Nephron (organoid): ENCODE data around the gene GPR26.
"Not testable (repeated sequence)": the region's sequence is repeated elsewhere in the genome, so short reads cannot be mapped to it uniquely, and the experiment has no call there.

Experiments used
- H3K27ac Mint-ChIP-seq, 3 experiments: 2 replicates each; pipeline ENCODE4 v1.8.0; 2020; ENCODE audit warnings: mixed read lengths in 3 of 3, mild to moderate bottlenecking in 2 of 3, moderate library complexity in 1 of 3
- H3K27me3 Mint-ChIP-seq: 2 replicates; pipeline ENCODE4 v1.8.0; 2021; ENCODE audit warnings: low read depth, mild to moderate bottlenecking, moderate library complexity, mixed read lengths
- H3K36me3 Mint-ChIP-seq: 2 replicates; pipeline ENCODE4 v1.8.0; 2020; ENCODE audit warnings: low read depth, mixed read lengths
- H3K4me1 Mint-ChIP-seq: 2 replicates; pipeline ENCODE4 v1.8.0; 2020; ENCODE audit warnings: mixed read lengths
- H3K4me3 Mint-ChIP-seq, 3 experiments: 2 replicates each; pipeline ENCODE4 v1.8.0; 2020; ENCODE audit warnings: mild to moderate bottlenecking in 3 of 3, mixed read lengths in 3 of 3, moderate library complexity in 2 of 3
- H3K9me3 Mint-ChIP-seq: 2 replicates; pipeline ENCODE4 v1.8.0; 2020; ENCODE audit warnings: mixed read lengths
- TF ChIP-seq, protein P1 (sequence below), 3 experiments: fragments of 200-600 bp; sonication (generic); IDR thresholded peaks; one replicate each; pipeline ENCODE4 v1.5.0; 2021; ENCODE audit warnings: antibody characterized with exemption in 3 of 3; ENCODE audit not compliant: unreplicated experiment in 3 of 3

Gene GPR26

DNA sequence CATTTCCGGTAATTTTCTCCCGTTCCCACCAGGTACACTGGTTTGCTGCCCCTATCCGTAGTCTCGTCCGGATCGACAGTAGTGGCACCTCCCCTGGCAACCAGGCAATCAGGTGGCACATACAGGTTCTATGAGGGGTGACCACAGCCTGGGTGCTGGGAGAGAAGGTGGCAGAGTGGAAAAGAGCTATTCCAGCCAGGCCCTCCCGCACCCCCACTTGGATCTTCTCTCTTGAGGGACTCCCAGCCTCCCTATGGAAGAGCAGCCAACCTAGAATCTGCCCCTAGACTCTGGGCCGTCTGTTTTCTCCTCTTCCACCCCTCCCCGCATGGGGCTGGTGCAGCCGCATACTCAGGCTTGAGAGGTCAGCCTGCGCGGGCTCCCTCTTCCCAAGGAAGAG is 58.6 kb downstream of the GPR26 start:
- Mint-ChIP-seq H3K27ac (no peak overlapping the region), H3K9me3 (no peaks in the 10 kb centered on the region), H3K27me3 (peaks cover 42% of the 10 kb centered on the region), H3K36me3 (no peaks in the 10 kb centered on the region), H3K4me1 (no peaks in the 10 kb centered on the region), H3K4me3 (no peak overlapping the region)
- TF ChIP-seq, protein P1, sequence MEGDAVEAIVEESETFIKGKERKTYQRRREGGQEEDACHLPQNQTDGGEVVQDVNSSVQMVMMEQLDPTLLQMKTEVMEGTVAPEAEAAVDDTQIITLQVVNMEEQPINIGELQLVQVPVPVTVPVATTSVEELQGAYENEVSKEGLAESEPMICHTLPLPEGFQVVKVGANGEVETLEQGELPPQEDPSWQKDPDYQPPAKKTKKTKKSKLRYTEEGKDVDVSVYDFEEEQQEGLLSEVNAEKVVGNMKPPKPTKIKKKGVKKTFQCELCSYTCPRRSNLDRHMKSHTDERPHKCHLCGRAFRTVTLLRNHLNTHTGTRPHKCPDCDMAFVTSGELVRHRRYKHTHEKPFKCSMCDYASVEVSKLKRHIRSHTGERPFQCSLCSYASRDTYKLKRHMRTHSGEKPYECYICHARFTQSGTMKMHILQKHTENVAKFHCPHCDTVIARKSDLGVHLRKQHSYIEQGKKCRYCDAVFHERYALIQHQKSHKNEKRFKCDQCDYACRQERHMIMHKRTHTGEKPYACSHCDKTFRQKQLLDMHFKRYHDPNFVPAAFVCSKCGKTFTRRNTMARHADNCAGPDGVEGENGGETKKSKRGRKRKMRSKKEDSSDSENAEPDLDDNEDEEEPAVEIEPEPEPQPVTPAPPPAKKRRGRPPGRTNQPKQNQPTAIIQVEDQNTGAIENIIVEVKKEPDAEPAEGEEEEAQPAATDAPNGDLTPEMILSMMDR (IDR thresholded peaks at IDR 0.05; ENCODE audit: unreplicated experiment in 3 of 3) = no peak

DNA sequence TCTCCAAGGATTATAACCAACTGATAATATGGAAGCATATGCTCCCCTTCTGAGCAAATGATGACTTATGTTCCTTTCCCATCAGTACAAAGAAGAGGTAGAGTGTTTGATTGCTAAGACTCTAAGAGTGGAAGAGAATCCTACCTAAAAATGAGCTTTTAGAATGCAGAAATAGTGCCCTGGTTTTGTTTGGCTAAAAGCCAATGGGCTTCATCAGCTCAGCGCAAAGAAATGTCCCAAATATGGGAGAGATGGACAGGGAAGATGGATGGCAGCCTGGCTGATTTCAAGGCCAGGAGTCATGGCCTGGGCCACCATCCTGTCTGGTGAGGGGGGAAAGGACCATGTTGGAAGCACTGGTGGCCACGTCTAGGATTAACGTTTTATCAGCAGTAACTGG is 60.2 kb downstream of the GPR26 start:
- TF ChIP-seq, protein P1 (IDR thresholded peaks at IDR 0.05; ENCODE audit: unreplicated experiment in 3 of 3) = no peak
- H3K4me1 Mint-ChIP-seq = no peaks in the 10 kb centered on the region
- no peaks in the 10 kb centered on the region for H3K36me3 Mint-ChIP-seq
- H3K9me3 Mint-ChIP-seq = no peaks in the 10 kb centered on the region
- no peak overlapping the region for H3K4me3 Mint-ChIP-seq
- H3K27me3 Mint-ChIP-seq = peaks cover 43% of the 10 kb centered on the region
- no peak overlapping the region for H3K27ac Mint-ChIP-seq

- Mint-ChIP-seq H3K4me1 (no peaks in the 10 kb centered on the region), H3K4me3 (no peak overlapping the region), H3K9me3 (no peaks in the 10 kb centered on the region), H3K36me3 (no peaks in the 10 kb centered on the region), H3K27ac (no peak overlapping the region), H3K27me3 (peaks cover 39% of the 10 kb centered on the region)
- TF ChIP-seq, protein P1 (IDR thresholded peaks at IDR 0.05; ENCODE audit: unreplicated experiment in 3 of 3) = no peak
Measured at GRCh38 chr10:123726836-123727235, 60.7 kb downstream of the GPR26 start.

DNA sequence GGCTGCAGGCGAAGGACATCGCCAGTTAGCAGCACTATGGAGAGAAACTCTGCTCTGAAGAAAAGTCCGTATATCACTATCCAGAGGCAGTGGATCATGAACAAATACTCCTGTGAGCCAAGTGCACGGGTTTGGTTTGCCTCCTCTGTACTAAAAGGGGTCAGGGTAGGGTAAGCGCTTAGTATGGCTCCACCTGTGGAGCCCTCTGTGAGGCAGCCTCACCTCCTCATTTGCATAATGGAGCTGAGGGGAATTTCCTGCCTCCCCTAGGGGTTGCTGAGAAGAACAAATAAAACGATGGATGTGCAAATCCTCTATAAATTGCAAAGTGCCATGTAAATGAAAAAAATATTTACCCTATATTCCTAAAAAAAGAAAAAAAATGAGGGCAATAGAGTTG is 63.4 kb downstream of the GPR26 start:
- no peaks in the 10 kb centered on the region for H3K36me3 Mint-ChIP-seq
- H3K27ac Mint-ChIP-seq = no peak overlapping the region
- no peaks in the 10 kb centered on the region for H3K4me1 Mint-ChIP-seq
- no peak overlapping the region for H3K4me3 Mint-ChIP-seq
- peaks cover 7% of the 10 kb centered on the region for H3K9me3 Mint-ChIP-seq
- TF ChIP-seq, protein P1 (IDR thresholded peaks at IDR 0.05; ENCODE audit: unreplicated experiment in 3 of 3) = no peak
- peaks cover 31% of the 10 kb centered on the region for H3K27me3 Mint-ChIP-seq

DNA sequence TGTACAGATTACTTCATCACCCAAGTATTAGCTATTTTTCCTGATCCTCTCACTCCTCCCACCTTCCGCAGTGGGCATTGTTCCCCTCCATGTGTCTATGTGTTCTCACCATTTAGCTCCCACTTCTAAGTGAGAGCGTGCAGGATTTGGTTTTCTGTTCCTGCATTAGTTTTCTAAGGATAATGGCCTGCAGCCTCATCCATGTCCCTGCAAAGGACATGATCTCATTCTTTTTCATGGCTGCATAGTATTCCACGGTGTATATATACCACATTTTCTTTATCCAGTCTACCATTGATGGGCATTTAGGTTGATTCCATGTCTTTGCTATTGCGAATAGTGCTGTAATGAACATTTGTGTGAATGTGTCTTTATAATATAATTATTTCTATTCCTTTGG is 70.8 kb downstream of the GPR26 start:
- H3K4me1 Mint-ChIP-seq, H3K27ac Mint-ChIP-seq, H3K9me3 Mint-ChIP-seq, H3K4me3 Mint-ChIP-seq, H3K36me3 Mint-ChIP-seq: not testable (repeated sequence)
- H3K27me3 Mint-ChIP-seq = peaks cover 30% of the 10 kb centered on the region

DNA sequence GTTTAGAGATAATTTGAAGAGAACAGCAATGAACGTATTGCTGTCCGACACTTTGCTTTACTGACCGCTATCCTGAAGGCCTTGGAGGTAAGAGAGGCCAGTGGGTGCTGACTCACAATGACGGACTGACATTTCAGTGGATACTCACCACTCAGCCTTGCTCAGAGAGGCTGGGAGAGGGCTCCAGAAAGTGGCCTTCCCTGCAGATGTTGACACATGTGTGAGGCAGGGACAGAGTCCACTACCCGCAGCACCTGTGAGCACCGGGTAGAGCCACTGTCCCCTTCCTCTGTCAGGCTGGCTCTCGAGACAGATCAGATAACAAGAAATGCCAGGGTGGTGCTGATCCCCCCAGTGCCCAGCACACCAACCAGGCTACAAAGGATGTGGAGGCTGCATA is 75.0 kb downstream of the GPR26 start:
- H3K27ac Mint-ChIP-seq = no peak overlapping the region
- no peaks in the 10 kb centered on the region for H3K4me1 Mint-ChIP-seq
- TF ChIP-seq, protein P1 (IDR thresholded peaks at IDR 0.05; ENCODE audit: unreplicated experiment in 3 of 3) = no peak
- peaks cover 58% of the 10 kb centered on the region for H3K27me3 Mint-ChIP-seq
- no peak overlapping the region for H3K4me3 Mint-ChIP-seq
- no peaks in the 10 kb centered on the region for H3K36me3 Mint-ChIP-seq
- peaks cover 2% of the 10 kb centered on the region for H3K9me3 Mint-ChIP-seq
